Endodermal cell (in vitro differentiated cells): ENCODE results near the gene CCDC91. TPM values are rescaled to one million over a fixed set of nuclear protein-coding genes. Genes with fewer than 3 reads are reported as not detected.

Experiments used
- DNase-seq: peaks from one replicate; pipeline ENCODE4 v3.0.0-alpha.2; 2017
- H3K27ac ChIP-seq: 2 replicates; pipeline ENCODE4 v1.5.1; 2013; ENCODE audit warnings: mild to moderate bottlenecking, low read depth, low read length, moderate library complexity
- H3K27me3 ChIP-seq: 2 replicates; pipeline ENCODE4 v1.6.1; 2013; ENCODE audit warnings: mild to moderate bottlenecking, low read length, moderate library complexity; ENCODE audit not compliant: insufficient read depth, control insufficient read depth, poor library complexity, severe bottlenecking
- H3K36me3 ChIP-seq: 2 replicates; pipeline ENCODE4 v1.7.0; 2013; ENCODE audit warnings: mild to moderate bottlenecking, low read length, moderate library complexity; ENCODE audit not compliant: control insufficient read depth, insufficient read depth
- H3K4me1 ChIP-seq: one replicate; pipeline ENCODE4 v1.7.0; 2013; ENCODE audit warnings: low read length; ENCODE audit not compliant: control insufficient read depth, insufficient read depth
- H3K4me3 ChIP-seq: 2 replicates; pipeline ENCODE4 v1.5.1; 2013; ENCODE audit warnings: mild to moderate bottlenecking, low read length, moderate library complexity
- H3K9ac ChIP-seq: 2 replicates; pipeline ENCODE4 v1.6.1; 2013; ENCODE audit warnings: mild to moderate bottlenecking, low read length, moderate library complexity; ENCODE audit not compliant: poor library complexity, severe bottlenecking; ENCODE audit errors: extremely low read depth
- H3K9me3 ChIP-seq: 2 replicates; pipeline ENCODE4 v1.6.1; 2013; ENCODE audit warnings: mild to moderate bottlenecking, low read length, moderate library complexity; ENCODE audit not compliant: control insufficient read depth
- H3K27ac Mint-ChIP-seq: 2 replicates; pipeline ENCODE4 v1.8.0; 2020; ENCODE audit warnings: mixed read lengths
- H3K27me3 Mint-ChIP-seq: 2 replicates; pipeline ENCODE4 v1.8.0; 2021; ENCODE audit warnings: mild to moderate bottlenecking, mixed read lengths; ENCODE audit not compliant: insufficient read depth
- H3K36me3 Mint-ChIP-seq: 2 replicates; pipeline ENCODE4 v1.8.0; 2020; ENCODE audit warnings: low read depth, mixed read lengths
- H3K4me1 Mint-ChIP-seq: 2 replicates; pipeline ENCODE4 v1.8.0; 2020; ENCODE audit warnings: mixed read lengths
- H3K4me3 Mint-ChIP-seq: 2 replicates; pipeline ENCODE4 v1.8.0; 2020; ENCODE audit warnings: mild to moderate bottlenecking, moderate library complexity, mixed read lengths
- H3K9me3 Mint-ChIP-seq: 2 replicates; pipeline ENCODE4 v1.8.0; 2020; ENCODE audit warnings: mild to moderate bottlenecking, mixed read lengths
- WGBS, 2 experiments: methylation state at CpG; one replicate each; pipeline versions ENCODE4 v1.1.5 to v1.1.7; 2013; ENCODE audit warnings: missing lambda C conversion rate in 2 of 2, mixed read lengths in 1 of 2; ENCODE audit not compliant: insufficient coverage in 1 of 2, insufficient read length in 1 of 2; 5-methylcytosine and 5-hydroxymethylcytosine counted together
- total RNA-seq, 2 donors: library from RNA; stranded (reverse); fragmentation: NEBNext Ultra II Directional in 1 of 2; extraction: Animal tissue kit (Norgen Biotek cat#: 25700) in 1 of 2; gene quantifications; 2 replicates in 1 of 2; 3 replicates in 1 of 2; pipeline ENCODE4 v1.2.1, GENCODE V29; 2021
- TF ChIP-seq, protein P1 (sequence below): fragments of 200-600 bp; sonication (generic); conservative IDR thresholded peaks from 2 replicates; pipeline ENCODE4 v1.5.0; 2021; ENCODE audit warnings: antibody characterized with exemption, mild to moderate bottlenecking

The CCDC91 gene
- total RNA-seq, 2 donors from 2014 or later, result 25.3 to 45.7 TPM

- H3K4me3 Mint-ChIP-seq, result no peak overlapping the region
- TF ChIP-seq, protein P1, sequence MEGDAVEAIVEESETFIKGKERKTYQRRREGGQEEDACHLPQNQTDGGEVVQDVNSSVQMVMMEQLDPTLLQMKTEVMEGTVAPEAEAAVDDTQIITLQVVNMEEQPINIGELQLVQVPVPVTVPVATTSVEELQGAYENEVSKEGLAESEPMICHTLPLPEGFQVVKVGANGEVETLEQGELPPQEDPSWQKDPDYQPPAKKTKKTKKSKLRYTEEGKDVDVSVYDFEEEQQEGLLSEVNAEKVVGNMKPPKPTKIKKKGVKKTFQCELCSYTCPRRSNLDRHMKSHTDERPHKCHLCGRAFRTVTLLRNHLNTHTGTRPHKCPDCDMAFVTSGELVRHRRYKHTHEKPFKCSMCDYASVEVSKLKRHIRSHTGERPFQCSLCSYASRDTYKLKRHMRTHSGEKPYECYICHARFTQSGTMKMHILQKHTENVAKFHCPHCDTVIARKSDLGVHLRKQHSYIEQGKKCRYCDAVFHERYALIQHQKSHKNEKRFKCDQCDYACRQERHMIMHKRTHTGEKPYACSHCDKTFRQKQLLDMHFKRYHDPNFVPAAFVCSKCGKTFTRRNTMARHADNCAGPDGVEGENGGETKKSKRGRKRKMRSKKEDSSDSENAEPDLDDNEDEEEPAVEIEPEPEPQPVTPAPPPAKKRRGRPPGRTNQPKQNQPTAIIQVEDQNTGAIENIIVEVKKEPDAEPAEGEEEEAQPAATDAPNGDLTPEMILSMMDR, result no peak
- DNase-seq, result no peak
- Histone ChIP-seq H3K9ac (no peak overlapping the region), H3K4me1 (no peaks in the 10 kb centered on the region), H3K4me3 (no peak overlapping the region), H3K27me3 (no peaks in the 10 kb centered on the region), H3K36me3 (no peaks in the 10 kb centered on the region), H3K27ac (no peak overlapping the region), H3K9me3 (no peaks in the 10 kb centered on the region)
- 89% methylated on average over 2 of the region's 2 CpGs; no CpG with 5 or more reads in 1 of the 2 experiments for WGBS, 2 experiments
- H3K27me3 Mint-ChIP-seq, result no peaks in the 10 kb centered on the region
- no peak overlapping the region for H3K27ac Mint-ChIP-seq
- no peaks in the 10 kb centered on the region for H3K36me3 Mint-ChIP-seq
- H3K9me3 Mint-ChIP-seq, result peaks cover 3% of the 10 kb centered on the region
- peaks cover 5% of the 10 kb centered on the region for H3K4me1 Mint-ChIP-seq
Measured at GRCh38 chr12:28186500-28186899, 3.8 kb upstream of the CCDC91 start.

GRCh38 chr12:28189784-28190320 is 404 bp upstream of the CCDC91 start:
- no peak for DNase-seq
- Mint-ChIP-seq H3K36me3 (peaks cover 18% of the 10 kb centered on the region), H3K4me3 (peak overlapping the region; percentile 86), H3K27ac (peak overlapping the region; percentile 98), H3K27me3 (no peaks in the 10 kb centered on the region), H3K4me1 (peaks cover 7% of the 10 kb centered on the region), H3K9me3 (peaks cover 14% of the 10 kb centered on the region)
- WGBS, 2 experiments, result 70 to 72% methylated on average over 5 to 9 of the region's 9 CpGs
- H3K36me3 ChIP-seq, result no peaks in the 10 kb centered on the region
- no peak overlapping the region for H3K27ac ChIP-seq
- peak overlapping the region; percentile 93 for H3K4me3 ChIP-seq
- TF ChIP-seq, protein P1, result no peak
- H3K4me1 ChIP-seq, result no peaks in the 10 kb centered on the region
- H3K27me3 ChIP-seq, result no peaks in the 10 kb centered on the region
- H3K9ac ChIP-seq, result peak overlapping the region; percentile 83
- no peaks in the 10 kb centered on the region for H3K9me3 ChIP-seq

DNA sequence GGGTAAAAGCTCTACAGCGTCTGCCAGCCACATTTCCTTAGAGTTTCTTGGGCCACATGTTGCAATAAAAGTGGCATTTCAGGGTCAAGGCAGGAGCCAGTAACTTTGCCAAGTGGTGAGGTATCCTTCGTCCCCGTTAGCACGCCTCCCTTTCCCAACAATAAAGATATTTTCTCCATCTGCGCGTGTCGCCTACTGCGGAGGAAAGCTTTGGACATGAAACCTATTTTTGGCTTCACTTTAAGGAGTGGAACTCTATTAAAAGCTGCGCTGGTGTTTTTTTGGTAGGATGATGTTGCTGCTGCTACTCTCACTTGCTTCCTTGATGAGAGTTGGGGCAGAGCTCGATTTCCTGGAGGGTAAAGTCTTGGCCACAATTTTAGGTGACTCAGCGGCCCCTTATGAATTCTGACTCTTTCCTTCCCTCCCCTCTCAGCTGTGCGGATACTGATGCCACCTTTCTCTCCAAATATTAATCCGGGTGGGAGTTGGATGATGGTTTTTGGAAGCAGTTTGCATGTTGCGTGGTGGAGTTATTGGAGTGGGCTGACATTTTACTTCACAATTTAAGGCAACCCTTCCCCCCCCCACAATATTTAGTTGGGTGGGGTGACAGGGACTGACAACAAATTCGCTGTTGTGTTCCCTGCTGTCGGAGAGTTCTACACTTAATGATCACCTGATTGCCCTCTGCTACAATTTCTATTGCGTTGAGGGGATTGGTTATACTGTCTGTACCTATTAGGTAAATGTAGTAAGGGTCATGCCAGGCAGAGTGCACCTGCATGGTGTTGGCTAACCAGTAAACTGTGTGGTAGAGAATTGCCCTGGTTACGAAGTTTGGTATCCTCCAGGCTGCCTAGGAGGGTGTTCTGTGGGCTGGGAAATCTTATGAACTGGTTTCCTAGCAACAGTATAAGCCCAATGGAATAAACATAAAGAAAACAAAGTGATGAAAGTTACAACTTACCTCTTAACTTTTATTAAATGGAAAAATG is 1.1 kb downstream of the CCDC91 start:
- 27 to 34% methylated on average over 3 to 15 of the region's 18 CpGs for WGBS, 2 experiments
- Mint-ChIP-seq H3K4me1 (peaks cover 7% of the 10 kb centered on the region), H3K27me3 (no peaks in the 10 kb centered on the region), H3K9me3 (peaks cover 21% of the 10 kb centered on the region), H3K36me3 (peaks cover 27% of the 10 kb centered on the region), H3K27ac (peak overlapping the region; percentile 98), H3K4me3 (peak overlapping the region; percentile 86)
- Histone ChIP-seq H3K9me3 (no peaks in the 10 kb centered on the region), H3K27me3 (no peaks in the 10 kb centered on the region), H3K36me3 (no peaks in the 10 kb centered on the region), H3K9ac (peak overlapping the region; percentile 83), H3K4me3 (peak overlapping the region; percentile 93), H3K27ac (no peak overlapping the region), H3K4me1 (no peaks in the 10 kb centered on the region)
- TF ChIP-seq, protein P1, result no peak
- peak; percentile 46 for DNase-seq
